Keratinocyte (primary cell): ENCODE measurements around the gene TYW3. TPM values are rescaled to one million over a fixed set of nuclear protein-coding genes. Genes with fewer than 3 reads are reported as not detected.

ENCODE experiments used
- DNase-seq: peaks from one replicate; pipeline ENCODE4 v3.0.0-alpha.2; 2011; ENCODE audit warnings: low read depth, missing footprints, low spot score
- FAIRE-seq: peaks from 2 replicates; lab custom pipeline; 2011; peaks lifted over from hg19 to GRCh38; lab: Jason Lieb, UNC
- H2AFZ ChIP-seq: 2 replicates; pipeline ENCODE4 v1.6.0; 2012; ENCODE audit warnings: low read length, control low read depth, inconsistent platforms; ENCODE audit not compliant: control insufficient read depth
- H3K27ac ChIP-seq: 2 replicates; pipeline ENCODE4 v1.5.1; 2011; ENCODE audit warnings: low read length; ENCODE audit not compliant: control insufficient read depth, insufficient read depth
- H3K27me3 ChIP-seq: 3 replicates; pipeline ENCODE4 v1.6.0; 2011; ENCODE audit warnings: low read length; ENCODE audit not compliant: control insufficient read depth, insufficient read depth; ENCODE audit errors: extremely low read depth
- H3K36me3 ChIP-seq, 2 experiments: 2 replicates in 1 of 2; 3 replicates in 1 of 2; pipeline ENCODE4 v1.5.1; 2011; ENCODE audit warnings: low read length in 2 of 2, mild to moderate bottlenecking in 1 of 2; ENCODE audit not compliant: control insufficient read depth in 2 of 2, insufficient read depth in 2 of 2; ENCODE audit errors: extremely low read depth in 1 of 2
- H3K4me1 ChIP-seq: 3 replicates; pipeline ENCODE4 v1.5.1; 2011; ENCODE audit warnings: low read length; ENCODE audit not compliant: control insufficient read depth, insufficient read depth; ENCODE audit errors: extremely low read depth
- H3K4me2 ChIP-seq: 3 replicates; pipeline ENCODE4 v1.6.0; 2011; ENCODE audit warnings: low read depth, low read length; ENCODE audit not compliant: control insufficient read depth, insufficient read depth; ENCODE audit errors: extremely low read depth
- H3K4me3 ChIP-seq, 3 experiments: fragments of 200-600 bp in 1 of 3; sonication (generic) in 1 of 3; 2 replicates in 2 of 3; 3 replicates in 1 of 3; pipeline ENCODE4 v1.5.1; 2011 to 2016; ENCODE audit warnings: low read length in 3 of 3, mild to moderate bottlenecking in 3 of 3, control low read depth in 2 of 3, inconsistent platforms in 1 of 3, low read depth in 1 of 3, mixed read lengths in 1 of 3, mixed run types in 1 of 3, moderate library complexity in 1 of 3; ENCODE audit not compliant: control insufficient read depth in 2 of 3, insufficient read depth in 2 of 3; ENCODE audit errors: extremely low read depth in 1 of 3
- H3K79me2 ChIP-seq: 2 replicates; pipeline ENCODE4 v1.6.0; 2012; ENCODE audit warnings: low read length; ENCODE audit not compliant: control insufficient read depth, insufficient read depth
- H3K9ac ChIP-seq: 3 replicates; pipeline ENCODE4 v1.6.0; 2011; ENCODE audit warnings: low read length; ENCODE audit not compliant: control insufficient read depth, insufficient read depth; ENCODE audit errors: extremely low read depth
- H3K9me1 ChIP-seq: 3 replicates; pipeline ENCODE4 v1.6.0; 2011; ENCODE audit warnings: low read length; ENCODE audit not compliant: control insufficient read depth, insufficient read depth; ENCODE audit errors: extremely low read depth
- H3K9me3 ChIP-seq: 2 replicates; pipeline ENCODE4 v1.5.1; 2012; ENCODE audit warnings: low read depth, low read length; ENCODE audit not compliant: control insufficient read depth
- H4K20me1 ChIP-seq: 3 replicates; pipeline ENCODE4 v1.6.0; 2011; ENCODE audit warnings: low read length; ENCODE audit not compliant: control insufficient read depth, insufficient read depth; ENCODE audit errors: extremely low read depth
- CTCF ChIP-seq, 3 experiments: IDR thresholded peaks in 1 of 3; conservative IDR thresholded peaks in 1 of 3; optimal IDR thresholded peaks in 1 of 3; 2 replicates in 2 of 3; 3 replicates in 1 of 3; pipeline versions ENCODE3 to v1.5.1; 2011; ENCODE audit warnings: low read length in 3 of 3, mild to moderate bottlenecking in 3 of 3, moderate library complexity in 2 of 3, control low read depth in 1 of 3, inconsistent platforms in 1 of 3; ENCODE audit not compliant: insufficient read depth in 2 of 3; ENCODE audit errors: extremely low read depth in 1 of 3
- EZH2 ChIP-seq: IDR thresholded peaks from one replicate; pipeline ENCODE4 v1.6.1; 2012; ENCODE audit warnings: inconsistent platforms, mild to moderate bottlenecking, low read length, moderate library complexity
- dilution Hi-C: fragments of 300-500 bp; cut with MboI; formaldehyde crosslinking; loops from one replicate; pipeline ENCODE4 v1.7.0; 2020; ENCODE audit warnings: low sequenced_read_pairs; ENCODE audit not compliant: extremely low pct_ligation_motif_present
- polyA plus RNA-seq, 5 experiments: library from polyadenylated mRNA; depleted of rRNA in 3 of 5; stranded (reverse) in 3 of 5; stranded (forward) in 1 of 5; unstranded in 1 of 5; fragments of >200 nt; gene quantifications; 1 replicate in 1 of 5; 2 replicates in 3 of 5; 3 replicates in 1 of 5; pipeline versions ENCODE4 v1.2.1 to v1.2.3, GENCODE V29; 2011 to 2012; ENCODE audit warnings: missing spikeins in 2 of 5, low read depth in 1 of 5, low replicate concordance in 1 of 5

Gene TYW3
- polyA plus RNA-seq, 1 donor (not counting 4 experiments of a cell fraction or from before 2014, with no cell fraction given) = 25.9 TPM

- H3K9me3 ChIP-seq = no peaks in the 10 kb centered on the region
- no peak for DNase-seq
- H3K4me2 ChIP-seq = no peak overlapping the region
- H4K20me1 ChIP-seq = no peaks in the 10 kb centered on the region
- no peak overlapping the region for H3K4me3 ChIP-seq
- no peaks in the 10 kb centered on the region for H3K27me3 ChIP-seq
- no peaks in the 10 kb centered on the region for H3K9me1 ChIP-seq
- dilution Hi-C loops = no loop called here
- no peak for TF ChIP-seq EZH2
- TF ChIP-seq CTCF (optimal IDR thresholded peaks at IDR 0.05 in 1 of 3, IDR thresholded peaks at IDR 0.05 in 1 of 3, conservative IDR thresholded peaks at IDR 0.05 in 1 of 3; ENCODE audit: extremely low read depth in 1 of 3, insufficient read depth in 2 of 3, low read length in 3 of 3) = no peak
- FAIRE-seq = no peak
- peaks cover 4% of the 10 kb centered on the region for H3K4me1 ChIP-seq
- no peaks in the 10 kb centered on the region for H3K79me2 ChIP-seq
- no peaks in the 10 kb centered on the region for H3K36me3 ChIP-seq
- H2AFZ ChIP-seq = no peak overlapping the region
- no peak overlapping the region for H3K27ac ChIP-seq
- no peak overlapping the region for H3K9ac ChIP-seq
Measured at GRCh38 chr1:74690909-74691308, 42.0 kb upstream of the TYW3 start.

- Histone ChIP-seq H3K9ac (no peak overlapping the region), H3K9me3 (no peaks in the 10 kb centered on the region), H3K27me3 (no peaks in the 10 kb centered on the region), H3K4me2 (peak overlapping the region; percentile 22), H3K4me1 (peaks cover 4% of the 10 kb centered on the region), H3K4me3 (no peak overlapping the region), H4K20me1 (no peaks in the 10 kb centered on the region), H3K79me2 (no peaks in the 10 kb centered on the region), H2AFZ (no peak overlapping the region), H3K36me3 (no peaks in the 10 kb centered on the region), H3K27ac (no peak overlapping the region), H3K9me1 (no peaks in the 10 kb centered on the region)
- DNase-seq = no peak
- TF ChIP-seq EZH2 (no peak), CTCF (optimal IDR thresholded peaks at IDR 0.05 in 1 of 3, IDR thresholded peaks at IDR 0.05 in 1 of 3, conservative IDR thresholded peaks at IDR 0.05 in 1 of 3; ENCODE audit: extremely low read depth in 1 of 3, insufficient read depth in 2 of 3, low read length in 3 of 3) (no peak)
- FAIRE-seq = peak; percentile 48
- dilution Hi-C loops = no loop called here
Measured at GRCh38 chr1:74693473-74693872, 39.5 kb upstream of the TYW3 start.
